ENCODE data around the gene AGAP5.
"Not testable (repeated sequence)": the region's sequence is repeated elsewhere in the genome, so short reads cannot be mapped to it uniquely, and the experiment has no call there.

AGAP5 gene

GRCh38 chr10:73715179-73716156, 17.6 kb upstream of the AGAP5 start:
- DNase-seq (ENCODE audit: low read depth in 1 of 2, low spot score in 1 of 2): not testable (repeated sequence)

GRCh38 chr10:73714483-73714882, 16.6 kb upstream of the AGAP5 start:
- not testable (repeated sequence) for DNase-seq (ENCODE audit: low read depth in 1 of 2, low spot score in 1 of 2)

- not testable (repeated sequence) for DNase-seq (ENCODE audit: low read depth in 1 of 2, low spot score in 1 of 2)
These were observed 16.0 kb upstream of the AGAP5 start for GRCh38 chr10:73713912-73714311.

GRCh38 chr10:73711683-73712082, 13.8 kb upstream of the AGAP5 start:
- not testable (repeated sequence) for DNase-seq (ENCODE audit: low read depth in 1 of 2, low spot score in 1 of 2)

GRCh38 chr10:73708122-73708521, 10.2 kb upstream of the AGAP5 start:
- not testable (repeated sequence) for DNase-seq (ENCODE audit: low read depth in 1 of 2, low spot score in 1 of 2)

- DNase-seq (ENCODE audit: low read depth in 1 of 2, low spot score in 1 of 2): not testable (repeated sequence)
These were observed 9.7 kb upstream of the AGAP5 start for GRCh38 chr10:73707628-73708027.

- not testable (repeated sequence) for DNase-seq (ENCODE audit: low read depth in 1 of 2, low spot score in 1 of 2)
These were observed 8.6 kb upstream of the AGAP5 start for GRCh38 chr10:73706488-73706887.

GRCh38 chr10:73705506-73706072, 7.7 kb upstream of the AGAP5 start:
- DNase-seq (ENCODE audit: low read depth in 1 of 2, low spot score in 1 of 2): not testable (repeated sequence)

- not testable (repeated sequence) for DNase-seq (ENCODE audit: low read depth in 1 of 2, low spot score in 1 of 2)
These were observed 6.0 kb upstream of the AGAP5 start for GRCh38 chr10:73703924-73704323.

- not testable (repeated sequence) for DNase-seq (ENCODE audit: low read depth in 1 of 2, low spot score in 1 of 2)
These were observed 910 bp upstream of the AGAP5 start for GRCh38 chr10:73698819-73699218.

GRCh38 chr10:73695302-73695701, 2.6 kb downstream of the AGAP5 start:
- DNase-seq (ENCODE audit: low read depth in 1 of 2, low spot score in 1 of 2): not testable (repeated sequence)

- not testable (repeated sequence) for DNase-seq (ENCODE audit: low read depth in 1 of 2, low spot score in 1 of 2)
These were observed 7.2 kb downstream of the AGAP5 start for GRCh38 chr10:73690755-73691154.

GRCh38 chr10:73689596-73689995, 8.3 kb downstream of the AGAP5 start:
- not testable (repeated sequence) for DNase-seq (ENCODE audit: low read depth in 1 of 2, low spot score in 1 of 2)

- DNase-seq (ENCODE audit: low read depth in 1 of 2, low spot score in 1 of 2): not testable (repeated sequence)
These were observed 10.3 kb downstream of the AGAP5 start for GRCh38 chr10:73687641-73688040.

GRCh38 chr10:73674546-73674945, 23.4 kb downstream of the AGAP5 start:
- not testable (repeated sequence) for DNase-seq (ENCODE audit: low read depth in 1 of 2, low spot score in 1 of 2)

- DNase-seq (ENCODE audit: low read depth in 1 of 2, low spot score in 1 of 2): not testable (repeated sequence)
These were observed 29.5 kb downstream of the AGAP5 start for GRCh38 chr10:73668378-73668777.

GRCh38 chr10:73666153-73666809, 31.6 kb downstream of the AGAP5 start:
- DNase-seq (ENCODE audit: low read depth in 1 of 2, low spot score in 1 of 2): not testable (repeated sequence)

GRCh38 chr10:73665581-73665980, 32.3 kb downstream of the AGAP5 start:
- DNase-seq (ENCODE audit: low read depth in 1 of 2, low spot score in 1 of 2): not testable (repeated sequence)

- DNase-seq (ENCODE audit: low read depth in 1 of 2, low spot score in 1 of 2): not testable (repeated sequence)
These were observed 33.5 kb downstream of the AGAP5 start for GRCh38 chr10:73664156-73665040.

- DNase-seq (ENCODE audit: low read depth in 1 of 2, low spot score in 1 of 2): not testable (repeated sequence)
These were observed 34.3 kb downstream of the AGAP5 start for GRCh38 chr10:73663621-73664020.
